ENCODE results near the gene PSAPL1. TPM values are rescaled to one million over a fixed set of nuclear protein-coding genes. Genes with fewer than 3 reads are reported as not detected.
A peak's percentile ranks its signal among the peaks of the same experiment; 100 is the strongest.

The PSAPL1 gene
- total and polyA plus RNA-seq, 4 donors: not detected

DNA sequence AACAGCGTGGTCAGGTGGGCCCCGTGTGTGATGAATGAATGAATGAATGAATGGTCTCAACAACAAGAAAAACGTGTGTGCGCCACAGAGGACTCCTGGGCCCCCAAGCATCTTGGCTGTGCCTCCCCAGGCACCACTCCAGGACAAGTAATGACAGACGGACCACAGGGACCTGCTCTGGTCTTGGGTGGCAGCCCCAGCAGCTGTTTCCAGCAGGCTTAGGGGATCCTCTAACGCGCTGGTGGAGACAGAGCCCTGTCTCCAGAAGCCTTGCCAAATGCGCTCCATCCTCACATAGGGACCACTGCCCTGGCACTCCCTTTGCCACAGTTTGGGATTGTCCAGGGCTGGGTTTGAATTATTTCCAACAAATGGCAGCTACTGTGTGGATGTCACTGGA is 39.1 kb downstream of the PSAPL1 start:
- Histone ChIP-seq H3K9me3 (ENCODE audit: control insufficient read depth in 4 of 4, low read length in 3 of 4) (no peaks in the 10 kb centered on the region), H3K9ac (ENCODE audit: low read depth in 1 of 2, low read length in 2 of 2) (no peak overlapping the region), H3K27ac (ENCODE audit: low read depth in 1 of 2, low read length in 2 of 2) (no peak overlapping the region), H3K27me3 (ENCODE audit: control insufficient read depth in 4 of 4, insufficient read depth in 4 of 4, low read length in 3 of 4) (no peaks in the 10 kb centered on the region), H3K4me1 (ENCODE audit: control insufficient read depth in 4 of 4, insufficient read depth in 4 of 4, low read length in 3 of 4) (peaks cover 0 to 6% (median 0%) of the 10 kb centered on the region in 4 donors), H3K36me3 (ENCODE audit: control insufficient read depth in 4 of 4, insufficient read depth in 3 of 4, low read depth in 1 of 4, low read length in 3 of 4) (no peaks in the 10 kb centered on the region), H3K4me3 (ENCODE audit: low read depth in 1 of 3, low read length in 3 of 3) (no peak overlapping the region)
- TF ChIP-seq, protein P1, sequence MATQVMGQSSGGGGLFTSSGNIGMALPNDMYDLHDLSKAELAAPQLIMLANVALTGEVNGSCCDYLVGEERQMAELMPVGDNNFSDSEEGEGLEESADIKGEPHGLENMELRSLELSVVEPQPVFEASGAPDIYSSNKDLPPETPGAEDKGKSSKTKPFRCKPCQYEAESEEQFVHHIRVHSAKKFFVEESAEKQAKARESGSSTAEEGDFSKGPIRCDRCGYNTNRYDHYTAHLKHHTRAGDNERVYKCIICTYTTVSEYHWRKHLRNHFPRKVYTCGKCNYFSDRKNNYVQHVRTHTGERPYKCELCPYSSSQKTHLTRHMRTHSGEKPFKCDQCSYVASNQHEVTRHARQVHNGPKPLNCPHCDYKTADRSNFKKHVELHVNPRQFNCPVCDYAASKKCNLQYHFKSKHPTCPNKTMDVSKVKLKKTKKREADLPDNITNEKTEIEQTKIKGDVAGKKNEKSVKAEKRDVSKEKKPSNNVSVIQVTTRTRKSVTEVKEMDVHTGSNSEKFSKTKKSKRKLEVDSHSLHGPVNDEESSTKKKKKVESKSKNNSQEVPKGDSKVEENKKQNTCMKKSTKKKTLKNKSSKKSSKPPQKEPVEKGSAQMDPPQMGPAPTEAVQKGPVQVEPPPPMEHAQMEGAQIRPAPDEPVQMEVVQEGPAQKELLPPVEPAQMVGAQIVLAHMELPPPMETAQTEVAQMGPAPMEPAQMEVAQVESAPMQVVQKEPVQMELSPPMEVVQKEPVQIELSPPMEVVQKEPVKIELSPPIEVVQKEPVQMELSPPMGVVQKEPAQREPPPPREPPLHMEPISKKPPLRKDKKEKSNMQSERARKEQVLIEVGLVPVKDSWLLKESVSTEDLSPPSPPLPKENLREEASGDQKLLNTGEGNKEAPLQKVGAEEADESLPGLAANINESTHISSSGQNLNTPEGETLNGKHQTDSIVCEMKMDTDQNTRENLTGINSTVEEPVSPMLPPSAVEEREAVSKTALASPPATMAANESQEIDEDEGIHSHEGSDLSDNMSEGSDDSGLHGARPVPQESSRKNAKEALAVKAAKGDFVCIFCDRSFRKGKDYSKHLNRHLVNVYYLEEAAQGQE (IDR thresholded peaks at IDR 0.05): no peak
- TF ChIP-seq FOXA1 (IDR thresholded peaks at IDR 0.05): no peak
- TF ChIP-seq YY1 (IDR thresholded peaks at IDR 0.05): no peak
- TF ChIP-seq RAD21 (IDR thresholded peaks at IDR 0.05): no peak
- TF ChIP-seq HNF4G (IDR thresholded peaks at IDR 0.05): no peak
- TF ChIP-seq, protein P2, sequence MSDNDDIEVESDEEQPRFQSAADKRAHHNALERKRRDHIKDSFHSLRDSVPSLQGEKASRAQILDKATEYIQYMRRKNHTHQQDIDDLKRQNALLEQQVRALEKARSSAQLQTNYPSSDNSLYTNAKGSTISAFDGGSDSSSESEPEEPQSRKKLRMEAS (IDR thresholded peaks at IDR 0.05): no peak
- no peak for TF ChIP-seq TAF1 (conservative IDR thresholded peaks at IDR 0.05)
- TF ChIP-seq FOXA2 (IDR thresholded peaks at IDR 0.05): no peak
- TF ChIP-seq JUND (IDR thresholded peaks at IDR 0.05): no peak
- TF ChIP-seq GABPA (IDR thresholded peaks at IDR 0.05 in 1 of 2, conservative IDR thresholded peaks at IDR 0.05 in 1 of 2): no peak
- WGBS: 90% methylated on average over 8 of the region's 8 CpGs
- DNase-seq (ENCODE audit: low spot score): peak; percentile 13

DNA sequence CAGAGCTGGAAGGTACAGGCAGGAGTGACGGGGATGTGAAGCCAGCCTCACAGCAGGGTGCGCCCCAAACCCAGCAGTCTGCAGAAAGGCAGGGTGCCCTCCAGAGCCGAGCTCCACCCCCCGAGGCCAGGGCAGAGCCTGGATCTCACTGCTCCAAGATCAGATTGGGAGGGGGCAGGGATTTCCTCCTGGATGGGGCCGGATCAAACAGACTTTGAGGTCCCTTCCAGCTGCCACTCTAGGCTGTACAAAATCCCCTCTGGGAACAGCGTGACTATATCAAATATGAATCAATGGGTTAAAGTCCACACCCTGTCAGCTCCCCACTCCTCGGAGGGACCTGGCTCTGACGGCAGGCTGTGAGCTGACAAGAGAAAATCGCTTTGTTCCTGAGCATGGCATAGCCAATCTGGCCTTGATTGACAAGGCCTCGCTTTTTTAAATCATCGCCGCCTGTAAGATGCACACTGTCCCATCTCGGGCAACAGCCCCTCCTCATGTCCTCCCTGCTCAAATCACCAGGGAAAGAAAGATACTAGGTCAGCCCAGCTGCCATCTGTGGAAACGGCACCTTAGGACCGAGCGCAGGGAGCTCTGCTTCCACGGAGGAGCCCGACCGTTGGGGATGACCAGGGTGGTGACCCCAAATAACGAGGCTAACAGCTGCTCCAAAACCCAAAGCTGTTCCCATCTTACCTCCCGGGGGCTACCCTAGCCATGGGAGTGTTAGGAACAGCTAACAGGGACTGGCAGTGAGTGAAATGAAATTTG is 39.9 kb downstream of the PSAPL1 start:
- no peak overlapping the region for H3K9ac ChIP-seq (ENCODE audit: low read depth in 1 of 2, low read length in 2 of 2)
- H3K9me3 ChIP-seq (ENCODE audit: control insufficient read depth in 4 of 4, low read length in 3 of 4): no peaks in the 10 kb centered on the region
- no peak overlapping the region for H3K4me3 ChIP-seq (ENCODE audit: low read depth in 1 of 3, low read length in 3 of 3)
- H3K36me3 ChIP-seq (ENCODE audit: control insufficient read depth in 4 of 4, insufficient read depth in 3 of 4, low read depth in 1 of 4, low read length in 3 of 4): no peaks in the 10 kb centered on the region
- H3K27ac ChIP-seq (ENCODE audit: low read depth in 1 of 2, low read length in 2 of 2): no peak overlapping the region
- H3K27me3 ChIP-seq (ENCODE audit: control insufficient read depth in 4 of 4, insufficient read depth in 4 of 4, low read length in 3 of 4): no peaks in the 10 kb centered on the region
- WGBS: 76% methylated on average over 21 of the region's 21 CpGs
- DNase-seq (ENCODE audit: low spot score): peak; percentile 30
- H3K4me1 ChIP-seq (ENCODE audit: control insufficient read depth in 4 of 4, insufficient read depth in 4 of 4, low read length in 3 of 4): peaks cover 0 to 6% (median 0%) of the 10 kb centered on the region in 4 donors
- TF ChIP-seq, protein P3, sequence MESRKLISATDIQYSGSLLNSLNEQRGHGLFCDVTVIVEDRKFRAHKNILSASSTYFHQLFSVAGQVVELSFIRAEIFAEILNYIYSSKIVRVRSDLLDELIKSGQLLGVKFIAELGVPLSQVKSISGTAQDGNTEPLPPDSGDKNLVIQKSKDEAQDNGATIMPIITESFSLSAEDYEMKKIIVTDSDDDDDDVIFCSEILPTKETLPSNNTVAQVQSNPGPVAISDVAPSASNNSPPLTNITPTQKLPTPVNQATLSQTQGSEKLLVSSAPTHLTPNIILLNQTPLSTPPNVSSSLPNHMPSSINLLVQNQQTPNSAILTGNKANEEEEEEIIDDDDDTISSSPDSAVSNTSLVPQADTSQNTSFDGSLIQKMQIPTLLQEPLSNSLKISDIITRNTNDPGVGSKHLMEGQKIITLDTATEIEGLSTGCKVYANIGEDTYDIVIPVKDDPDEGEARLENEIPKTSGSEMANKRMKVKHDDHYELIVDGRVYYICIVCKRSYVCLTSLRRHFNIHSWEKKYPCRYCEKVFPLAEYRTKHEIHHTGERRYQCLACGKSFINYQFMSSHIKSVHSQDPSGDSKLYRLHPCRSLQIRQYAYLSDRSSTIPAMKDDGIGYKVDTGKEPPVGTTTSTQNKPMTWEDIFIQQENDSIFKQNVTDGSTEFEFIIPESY (IDR thresholded peaks at IDR 0.05): no peak
- no peak for TF ChIP-seq TAF1 (conservative IDR thresholded peaks at IDR 0.05)
- TF ChIP-seq, protein P4, sequence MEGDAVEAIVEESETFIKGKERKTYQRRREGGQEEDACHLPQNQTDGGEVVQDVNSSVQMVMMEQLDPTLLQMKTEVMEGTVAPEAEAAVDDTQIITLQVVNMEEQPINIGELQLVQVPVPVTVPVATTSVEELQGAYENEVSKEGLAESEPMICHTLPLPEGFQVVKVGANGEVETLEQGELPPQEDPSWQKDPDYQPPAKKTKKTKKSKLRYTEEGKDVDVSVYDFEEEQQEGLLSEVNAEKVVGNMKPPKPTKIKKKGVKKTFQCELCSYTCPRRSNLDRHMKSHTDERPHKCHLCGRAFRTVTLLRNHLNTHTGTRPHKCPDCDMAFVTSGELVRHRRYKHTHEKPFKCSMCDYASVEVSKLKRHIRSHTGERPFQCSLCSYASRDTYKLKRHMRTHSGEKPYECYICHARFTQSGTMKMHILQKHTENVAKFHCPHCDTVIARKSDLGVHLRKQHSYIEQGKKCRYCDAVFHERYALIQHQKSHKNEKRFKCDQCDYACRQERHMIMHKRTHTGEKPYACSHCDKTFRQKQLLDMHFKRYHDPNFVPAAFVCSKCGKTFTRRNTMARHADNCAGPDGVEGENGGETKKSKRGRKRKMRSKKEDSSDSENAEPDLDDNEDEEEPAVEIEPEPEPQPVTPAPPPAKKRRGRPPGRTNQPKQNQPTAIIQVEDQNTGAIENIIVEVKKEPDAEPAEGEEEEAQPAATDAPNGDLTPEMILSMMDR (IDR thresholded peaks at IDR 0.05; ENCODE audit: low read depth, low read length, missing input control): no peak
- TF ChIP-seq, protein P2 (IDR thresholded peaks at IDR 0.05): no peak
- TF ChIP-seq FOXA2 (IDR thresholded peaks at IDR 0.05): no peak
- TF ChIP-seq, protein P5, sequence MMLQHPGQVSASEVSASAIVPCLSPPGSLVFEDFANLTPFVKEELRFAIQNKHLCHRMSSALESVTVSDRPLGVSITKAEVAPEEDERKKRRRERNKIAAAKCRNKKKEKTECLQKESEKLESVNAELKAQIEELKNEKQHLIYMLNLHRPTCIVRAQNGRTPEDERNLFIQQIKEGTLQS (IDR thresholded peaks at IDR 0.05): no peak
- no peak for TF ChIP-seq JUND (IDR thresholded peaks at IDR 0.05)
- TF ChIP-seq YY1 (IDR thresholded peaks at IDR 0.05): no peak
- no peak for TF ChIP-seq FOXA1 (IDR thresholded peaks at IDR 0.05)
- TF ChIP-seq RAD21 (IDR thresholded peaks at IDR 0.05): no peak
- TF ChIP-seq, protein P1 (IDR thresholded peaks at IDR 0.05): no peak
- TF ChIP-seq HNF4G (IDR thresholded peaks at IDR 0.05): no peak
- no peak for TF ChIP-seq RXRA (IDR thresholded peaks at IDR 0.05)

Data from liver (tissue), 9 donors.